Liver (tissue), 9 donors: ENCODE measurements around the gene USP5. TPM values are rescaled to one million over a fixed set of nuclear protein-coding genes. Genes with fewer than 3 reads are reported as not detected.
A peak's percentile ranks its signal among the peaks of the same experiment; 100 is the strongest.

Source experiments
- DNase-seq: peaks from one replicate; pipeline ENCODE4 v3.0.0-alpha.2; 2017; ENCODE audit warnings: low spot score
- H3K27ac ChIP-seq, 2 donors: one replicate each; pipeline ENCODE4 v1.7.0; 2013; ENCODE audit warnings: inconsistent platforms in 2 of 2, low read length in 2 of 2, control low read depth in 1 of 2, low read depth in 1 of 2, mild to moderate bottlenecking in 1 of 2
- H3K27me3 ChIP-seq, 4 donors: one replicate each; pipeline versions ENCODE4 v1.6.1 to v1.7.0; 2013; ENCODE audit warnings: low read length in 3 of 4, inconsistent platforms in 1 of 4, mild to moderate bottlenecking in 1 of 4, moderate library complexity in 1 of 4; ENCODE audit not compliant: control insufficient read depth in 4 of 4, insufficient read depth in 4 of 4
- H3K36me3 ChIP-seq, 4 donors: one replicate each; pipeline versions ENCODE4 v1.6.1 to v1.7.0; 2013; ENCODE audit warnings: low read length in 3 of 4, mild to moderate bottlenecking in 3 of 4, low read depth in 1 of 4, moderate library complexity in 1 of 4; ENCODE audit not compliant: control insufficient read depth in 4 of 4, insufficient read depth in 3 of 4
- H3K4me1 ChIP-seq, 4 donors: one replicate each; pipeline versions ENCODE4 v1.6.1 to v1.7.0; 2013; ENCODE audit warnings: low read length in 3 of 4, mild to moderate bottlenecking in 3 of 4, moderate library complexity in 1 of 4; ENCODE audit not compliant: control insufficient read depth in 4 of 4, insufficient read depth in 4 of 4
- H3K4me3 ChIP-seq, 3 donors: one replicate each; pipeline versions ENCODE4 v1.6.1 to v1.7.0; 2013; ENCODE audit warnings: low read length in 3 of 3, control low read depth in 1 of 3, low read depth in 1 of 3, mild to moderate bottlenecking in 1 of 3
- H3K9ac ChIP-seq, 2 donors: one replicate each; pipeline ENCODE4 v1.7.0; 2013; ENCODE audit warnings: low read length in 2 of 2, mild to moderate bottlenecking in 2 of 2, moderate library complexity in 2 of 2, control low read depth in 1 of 2, low read depth in 1 of 2
- H3K9me3 ChIP-seq, 4 donors: one replicate each; pipeline versions ENCODE4 v1.6.1 to v1.7.0; 2013; ENCODE audit warnings: low read length in 3 of 4; ENCODE audit not compliant: control insufficient read depth in 4 of 4
- FOXA1 ChIP-seq: IDR thresholded peaks from 2 replicates; pipeline ENCODE4 v1.6.1; 2016; ENCODE audit warnings: antibody characterized with exemption
- FOXA2 ChIP-seq: IDR thresholded peaks from 2 replicates; pipeline ENCODE4 v1.6.1; 2016; ENCODE audit warnings: antibody characterized with exemption
- HNF4G ChIP-seq: IDR thresholded peaks from 2 replicates; pipeline ENCODE4 v1.6.1; 2016; ENCODE audit warnings: antibody characterized with exemption
- JUND ChIP-seq, 2 donors: IDR thresholded peaks; 2 replicates each; pipeline ENCODE4 v1.6.1; 2016; ENCODE audit warnings: antibody characterized with exemption in 2 of 2
- NR2F2 ChIP-seq: IDR thresholded peaks from 2 replicates; pipeline ENCODE4 v1.6.1; 2016; ENCODE audit warnings: antibody characterized with exemption
- RAD21 ChIP-seq, 2 donors: IDR thresholded peaks; 2 replicates each; pipeline ENCODE4 v1.6.1; 2016; ENCODE audit warnings: antibody characterized with exemption in 2 of 2, mild to moderate bottlenecking in 2 of 2
- RXRA ChIP-seq, 2 donors: IDR thresholded peaks; 2 replicates each; pipeline ENCODE4 v1.6.1; 2017 to 2018; ENCODE audit warnings: antibody characterized with exemption in 2 of 2, mild to moderate bottlenecking in 1 of 2
- SP1 ChIP-seq: IDR thresholded peaks from 2 replicates; pipeline ENCODE4 v1.6.1; 2018; ENCODE audit warnings: antibody characterized with exemption, mild to moderate bottlenecking
- TAF1 ChIP-seq: conservative IDR thresholded peaks from 2 replicates; pipeline ENCODE4 v1.6.1; 2016; ENCODE audit warnings: antibody characterized with exemption, mild to moderate bottlenecking
- WGBS: extraction: QIAGEN DNeasy Blood & Tissue Kit; methylation state at CpG from one replicate; pipeline ENCODE4 v1.1.7; 2013; 5-methylcytosine and 5-hydroxymethylcytosine counted together
- polyA plus RNA-seq, 2 donors: library from polyadenylated mRNA; stranded (reverse) in 1 of 2; unstranded in 1 of 2; fragments of 200-250 nt in 1 of 2; fragments of >200 nt in 1 of 2; fragmentation: Nextera tagmentation in 1 of 2; extraction: Ambion mirVana in 1 of 2; gene quantifications; one replicate each; pipeline versions ENCODE4 v1.2.1 to v1.2.3, GENCODE V29; 2013 to 2015
- total RNA-seq, 2 donors: library from RNA; depleted of rRNA; stranded (reverse); fragments of >200 nt; gene quantifications; one replicate each; pipeline ENCODE4 v1.2.3, GENCODE V29; 2014
- TF ChIP-seq, protein P1 (sequence below): IDR thresholded peaks from 2 replicates; pipeline ENCODE4 v1.6.1; 2016; ENCODE audit warnings: antibody characterized with exemption
- donor health status: healthy.
- donor health status: healthy.
- donor health status: healthy.
- donor health status: healthy.
- donor health status: healthy.

Gene USP5
- total and polyA plus RNA-seq, 4 donors: 15.2 to 41.0 (median 35.7) TPM

- WGBS: 50% methylated on average over 10 of the region's 10 CpGs
- Histone ChIP-seq H3K4me3 (peak overlapping the region in 2 of 3 donors; percentile 14 to 71), H3K9me3 (no peaks in the 10 kb centered on the region), H3K27ac (peak overlapping the region; percentile 60 to 72), H3K27me3 (no peaks in the 10 kb centered on the region), H3K4me1 (peaks cover 0 to 38% (median 28%) of the 10 kb centered on the region in 4 donors), H3K36me3 (no peaks in the 10 kb centered on the region), H3K9ac (peak overlapping the region in 1 of 2 donors; percentile 77)
- TF ChIP-seq FOXA1 (no peak), RXRA (IDR thresholded peaks at IDR 0.05) (peak in 1 of 2 donors; percentile 20), SP1 (peak; percentile 52)
- DNase-seq: peak; percentile 66
Measured at GRCh38 chr12:6818222-6818621, 33.7 kb upstream of the USP5 start.

- Histone ChIP-seq H3K27ac (peak overlapping the region; percentile 60 to 72), H3K9ac (peak overlapping the region in 1 of 2 donors; percentile 77), H3K4me1 (peaks cover 0 to 38% (median 28%) of the 10 kb centered on the region in 4 donors), H3K9me3 (no peaks in the 10 kb centered on the region), H3K36me3 (no peaks in the 10 kb centered on the region), H3K4me3 (peak overlapping the region in 2 of 3 donors; percentile 26 to 71), H3K27me3 (no peaks in the 10 kb centered on the region)
- DNase-seq: no peak
- no peak for TF ChIP-seq NR2F2
- TF ChIP-seq FOXA1: no peak
- WGBS: 59% methylated on average over 5 of the region's 5 CpGs
Measured at GRCh38 chr12:6818645-6819044, 33.3 kb upstream of the USP5 start.

GRCh38 chr12:6819106-6820030, 32.6 kb upstream of the USP5 start:
- no peaks in the 10 kb centered on the region for H3K36me3 ChIP-seq
- H3K27me3 ChIP-seq: no peaks in the 10 kb centered on the region
- peak overlapping the region in 2 of 3 donors; percentile 26 to 71 for H3K4me3 ChIP-seq
- no peak for DNase-seq
- TF ChIP-seq TAF1 (no peak), NR2F2 (no peak), RXRA (IDR thresholded peaks at IDR 0.05) (no peak), RAD21 (IDR thresholded peaks at IDR 0.05) (no peak), HNF4G (no peak)
- TF ChIP-seq, protein P1, sequence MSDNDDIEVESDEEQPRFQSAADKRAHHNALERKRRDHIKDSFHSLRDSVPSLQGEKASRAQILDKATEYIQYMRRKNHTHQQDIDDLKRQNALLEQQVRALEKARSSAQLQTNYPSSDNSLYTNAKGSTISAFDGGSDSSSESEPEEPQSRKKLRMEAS: no peak
- no peaks in the 10 kb centered on the region for H3K9me3 ChIP-seq
- H3K4me1 ChIP-seq: peaks cover 0 to 38% (median 28%) of the 10 kb centered on the region in 4 donors
- H3K27ac ChIP-seq: peak overlapping the region; percentile 60 to 72
- 75% methylated on average over 13 of the region's 13 CpGs for WGBS
- peak overlapping the region in 1 of 2 donors; percentile 77 for H3K9ac ChIP-seq

DNA sequence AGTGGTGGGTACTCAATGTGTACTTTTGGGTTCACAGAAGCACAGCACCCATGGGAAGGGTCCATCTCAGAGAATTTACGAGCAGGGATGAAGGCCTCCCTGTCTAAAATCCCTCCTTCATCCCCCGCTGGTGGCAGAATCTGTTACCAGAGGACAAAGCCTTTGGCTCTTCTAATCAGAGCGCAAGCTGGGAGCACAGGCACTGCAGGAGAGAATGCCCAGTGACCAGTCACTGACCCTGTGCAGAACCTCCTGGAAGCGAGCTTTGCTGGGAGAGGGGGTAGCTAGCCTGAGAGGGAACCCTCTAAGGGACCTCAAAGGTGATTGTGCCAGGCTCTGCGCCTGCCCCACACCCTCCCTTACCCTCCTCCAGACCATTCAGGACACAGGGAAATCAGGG, 31.8 kb upstream of the USP5 start:
- 51% methylated on average over 5 of the region's 5 CpGs for WGBS
- no peak for DNase-seq
- TF ChIP-seq, protein P1: no peak
- TF ChIP-seq NR2F2 (no peak), JUND (IDR thresholded peaks at IDR 0.05) (no peak), FOXA2 (no peak)

More for the DNA sequence above, 31.8 kb upstream of the USP5 start:
- H3K27ac ChIP-seq: peak overlapping the region; percentile 40 to 72
- no peaks in the 10 kb centered on the region for H3K9me3 ChIP-seq
- no peaks in the 10 kb centered on the region for H3K27me3 ChIP-seq
- H3K36me3 ChIP-seq: no peaks in the 10 kb centered on the region
- H3K4me1 ChIP-seq: peaks cover 0 to 38% (median 29%) of the 10 kb centered on the region in 4 donors
- H3K4me3 ChIP-seq: peak overlapping the region in 2 of 3 donors; percentile 4 to 40
- peak overlapping the region in 1 of 2 donors; percentile 23 for H3K9ac ChIP-seq
